RWPE1 (cell line): ENCODE results near the gene MAGIX.
"Not testable (repeated sequence)": the region's sequence is repeated elsewhere in the genome, so short reads cannot be mapped to it uniquely, and the experiment has no call there.

ENCODE experiments used
- CTCF ChIA-PET: fragments of 350-600 bp; sonication (Branson Sonifier 250); formaldehyde crosslinking; extraction: SDS; loops from one replicate; lab custom pipeline; 2021; lab: Yijun Ruan, JAX
- POLR2A ChIA-PET: fragments of 400-600 bp; formaldehyde crosslinking; extraction: SDS; loops from one replicate; lab custom pipeline; 2020; ENCODE audit warnings: antibody characterized with exemption; ENCODE audit not compliant: low non-redundant PET; lab: Yijun Ruan, JAX
- DNase-seq: peaks from one replicate; pipeline ENCODE4 v3.0.0; 2012; ENCODE audit warnings: low spot score
- H3K27ac ChIP-seq: fragments of 450-650 bp; 2 replicates; pipeline ENCODE4 v1.5.1; 2017
- CTCF ChIP-seq: fragments of 450-650 bp; conservative IDR thresholded peaks from 2 replicates; pipeline ENCODE4 v1.5.1; 2017; ENCODE audit warnings: low read depth, mild to moderate bottlenecking

The MAGIX gene

GRCh38 chrX:49129427-49129826 lies 33.1 kb upstream of the MAGIX start:
- ChIA-PET CTCF (no interaction called here), POLR2A (no interaction called here)

GRCh38 chrX:49132275-49132674 lies 30.3 kb upstream of the MAGIX start:
- CTCF ChIA-PET, DNase-seq, H3K27ac ChIP-seq, POLR2A ChIA-PET: not testable (repeated sequence)

More at GRCh38 chrX:49129427-49129826, 33.1 kb upstream of the MAGIX start:
- no peak overlapping the region for H3K27ac ChIP-seq
- no peak for DNase-seq
- TF ChIP-seq CTCF = no peak

DNA sequence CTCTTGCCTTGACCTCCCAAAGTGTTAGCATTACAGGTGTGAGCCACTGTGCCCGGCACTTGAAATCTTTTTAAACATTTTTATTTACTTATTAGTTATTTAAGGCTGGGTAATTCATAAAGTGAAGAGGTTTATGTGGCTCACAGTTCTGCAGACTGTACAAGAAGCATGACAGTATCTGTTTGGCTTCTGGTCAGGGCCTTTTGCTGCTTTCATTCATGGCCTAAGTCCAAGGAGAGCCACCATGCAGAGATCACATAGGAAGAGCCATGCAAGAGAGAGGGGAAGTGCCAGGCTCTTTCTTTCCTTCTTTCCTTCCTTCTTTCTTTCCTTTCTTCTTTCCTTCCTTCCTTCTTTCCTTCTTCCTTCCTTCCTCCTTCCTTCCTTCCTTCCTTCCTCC lies 28.8 kb upstream of the MAGIX start:
- H3K27ac ChIP-seq = no peak overlapping the region
- TF ChIP-seq CTCF = no peak
- POLR2A ChIA-PET = no interaction called here
- CTCF ChIA-PET = no interaction called here
- DNase-seq = no peak

DNA sequence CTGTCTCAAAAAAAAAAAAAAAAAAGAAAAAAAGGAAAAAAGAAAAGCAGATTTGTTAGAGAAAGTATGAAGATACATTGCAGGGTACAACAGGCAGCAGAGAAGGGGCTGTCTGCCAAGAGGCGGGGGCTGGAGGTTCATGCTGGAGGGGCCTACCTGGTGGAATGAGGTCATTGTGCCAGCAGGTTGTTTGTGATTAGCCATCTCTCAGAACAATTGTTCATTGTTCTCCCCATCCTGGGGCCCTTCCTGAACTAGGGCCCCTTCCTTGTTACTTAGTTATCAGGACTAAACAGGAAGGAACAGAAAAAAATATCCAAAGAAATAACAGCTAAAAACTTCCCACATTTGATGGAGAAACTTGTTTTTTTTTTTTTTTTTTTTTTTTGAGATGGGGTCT lies 25.1 kb upstream of the MAGIX start:
- no peak for DNase-seq
- no peak for TF ChIP-seq CTCF
- CTCF ChIA-PET = no interaction called here
- POLR2A ChIA-PET = no interaction called here
- H3K27ac ChIP-seq = no peak overlapping the region

GRCh38 chrX:49139713-49140112 lies 22.8 kb upstream of the MAGIX start:
- DNase-seq = no peak
- no peak for TF ChIP-seq CTCF
- ChIA-PET CTCF (no interaction called here), POLR2A (no interaction called here)
- H3K27ac ChIP-seq = no peak overlapping the region

GRCh38 chrX:49142264-49142663 lies 20.3 kb upstream of the MAGIX start:
- CTCF ChIA-PET, DNase-seq, POLR2A ChIA-PET, H3K27ac ChIP-seq: not testable (repeated sequence)

DNA sequence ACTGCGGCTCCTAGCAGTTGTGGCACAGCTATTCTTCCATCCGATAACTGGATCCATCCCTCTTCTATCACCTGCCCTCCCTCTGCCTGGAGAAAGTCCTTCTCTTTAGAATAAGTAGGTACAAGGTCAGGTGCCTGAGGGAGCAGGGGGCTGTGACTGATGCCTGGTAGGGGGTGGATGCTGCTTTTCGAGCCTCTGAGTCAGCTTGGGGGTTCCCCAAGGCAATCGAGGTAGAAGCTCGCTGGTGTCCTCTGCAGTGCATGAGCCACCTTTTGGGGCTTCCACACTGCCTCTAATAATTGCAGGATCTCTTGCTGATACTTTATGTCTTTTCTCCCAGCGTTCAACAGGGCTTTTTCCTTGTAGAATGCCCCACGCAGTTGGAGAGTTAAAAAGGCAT lies 19.4 kb upstream of the MAGIX start:
- CTCF ChIA-PET, POLR2A ChIA-PET, DNase-seq, H3K27ac ChIP-seq: not testable (repeated sequence)

DNA sequence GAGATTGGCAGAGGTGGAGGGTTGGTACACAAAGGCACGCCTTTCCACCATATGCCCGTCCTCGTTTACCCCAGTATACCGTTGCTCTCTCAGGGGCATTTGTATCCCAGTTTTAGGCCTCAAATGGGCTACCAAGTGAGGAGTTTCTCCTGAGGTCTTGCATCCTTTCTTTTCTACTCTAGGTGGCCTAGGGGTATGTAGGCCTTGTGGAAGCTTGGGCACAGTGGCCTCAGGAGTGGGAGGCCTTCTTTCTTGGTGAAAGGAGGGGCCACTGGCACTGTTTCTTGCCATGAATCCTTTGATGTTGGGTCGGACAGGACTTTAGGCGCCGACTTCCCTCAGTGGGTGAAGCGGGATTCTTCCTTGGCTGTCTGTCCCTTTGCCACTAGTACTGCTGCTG lies 15.3 kb upstream of the MAGIX start:
- TF ChIP-seq CTCF = no peak
- ChIA-PET POLR2A (no interaction called here), CTCF (no interaction called here)
- no peak overlapping the region for H3K27ac ChIP-seq
- no peak for DNase-seq
